Retinal pigment epithelial cell (primary cell): ENCODE measurements around the gene TAS2R39.
"Not testable (repeated sequence)": the region's sequence is repeated elsewhere in the genome, so short reads cannot be mapped to it uniquely, and the experiment has no call there.

Experiments
- DNase-seq: peaks from one replicate; pipeline ENCODE4 v3.0.0-alpha.2; 2010; ENCODE audit warnings: low read depth
- H3K4me3 ChIP-seq: 2 replicates; pipeline ENCODE4 v1.5.1; 2011; ENCODE audit warnings: mild to moderate bottlenecking, low read length, control low read depth, moderate library complexity
- CTCF ChIP-seq: conservative IDR thresholded peaks from 2 replicates; pipeline ENCODE4 v1.5.1; 2011; ENCODE audit warnings: low read depth, low read length, control low read depth, inconsistent platforms

TAS2R39 gene

GRCh38 chr7:143183024-143183423, at the start of gene TAS2R39:
Gene TAS2R39 (plus strand): TSS chr7:143183419. CDS start chr7:143183419, 0 bp downstream.
- TF ChIP-seq CTCF, result no peak
- no peak within 1 kb of the TSS for H3K4me3 ChIP-seq

GRCh38 chr7:143147070-143147469, 36.1 kb upstream of the TAS2R39 start:
- DNase-seq, result no peak
- TF ChIP-seq CTCF, result no peak
- H3K4me3 ChIP-seq, result no peak overlapping the region

More at GRCh38 chr7:143183024-143183423, at the start of gene TAS2R39:
- no peak for DNase-seq

GRCh38 chr7:143148050-143148449, 35.2 kb upstream of the TAS2R39 start:
- H3K4me3 ChIP-seq, result no peak overlapping the region
- TF ChIP-seq CTCF, result no peak

GRCh38 chr7:143148651-143149050, 34.6 kb upstream of the TAS2R39 start:
- TF ChIP-seq CTCF, result no peak
- no peak for DNase-seq
- H3K4me3 ChIP-seq, result no peak overlapping the region

More at GRCh38 chr7:143148050-143148449, 35.2 kb upstream of the TAS2R39 start:
- DNase-seq, result no peak

GRCh38 chr7:143150696-143151095, 32.5 kb upstream of the TAS2R39 start:
- H3K4me3 ChIP-seq, DNase-seq: not testable (repeated sequence)

- not testable (repeated sequence) for DNase-seq, H3K4me3 ChIP-seq
These were observed 24.6 kb upstream of the TAS2R39 start for GRCh38 chr7:143158617-143159016.

GRCh38 chr7:143171697-143172096, 11.5 kb upstream of the TAS2R39 start:
- DNase-seq, result no peak
- H3K4me3 ChIP-seq, result no peak overlapping the region
- TF ChIP-seq CTCF, result no peak

GRCh38 chr7:143172354-143172753, 10.9 kb upstream of the TAS2R39 start:
- no peak for DNase-seq
- H3K4me3 ChIP-seq, result no peak overlapping the region
- no peak for TF ChIP-seq CTCF
